Daoy (cell line): ENCODE results near the gene MROH2A. TPM values are rescaled to one million over a fixed set of nuclear protein-coding genes. Genes with fewer than 3 reads are reported as not detected.
"Not testable (repeated sequence)": the region's sequence is repeated elsewhere in the genome, so short reads cannot be mapped to it uniquely, and the experiment has no call there.

Experiments used
- DNase-seq: peaks from one replicate; pipeline ENCODE4 v3.0.0-alpha.2; 2015; ENCODE audit warnings: low read depth
- total RNA-seq: library from RNA; depleted of rRNA; stranded (reverse); fragments of >200 nt; shearing (Covaris generic); gene quantifications from 2 replicates; pipeline ENCODE4 v1.2.3, GENCODE V29; 2014; rRNA removed

The MROH2A gene
- total RNA-seq = 0.21 and 0.80 TPM in 2 replicates

DNA sequence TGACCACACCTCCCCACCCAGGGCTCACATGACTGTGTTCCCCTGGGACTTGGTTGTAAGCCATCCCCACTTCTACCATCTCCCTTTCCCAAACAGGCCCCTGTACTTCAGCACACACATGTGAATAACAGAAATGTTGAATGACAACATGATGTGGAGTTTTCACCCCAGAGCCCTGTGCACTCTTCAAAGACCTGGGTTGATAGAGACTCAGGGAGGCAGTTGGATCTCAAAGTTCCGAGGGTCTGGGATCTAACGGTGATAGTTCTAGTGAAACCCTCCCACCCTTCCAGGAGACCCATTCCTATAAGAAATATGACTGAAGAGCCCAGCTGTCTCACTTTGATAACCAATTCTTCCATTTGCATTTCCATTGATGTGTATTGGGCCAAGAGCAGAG, at the start of gene MROH2A:
TSS of gene MROH2A (plus strand) at position 301 of the 400 bp plus-strand sequence. CDS start 1,029 bp downstream, outside the sequence.
- no peak for DNase-seq

- DNase-seq = no peak
Measured at GRCh38 chr2:233728723-233729301, 49.3 kb upstream of the MROH2A start, which contains the start of gene UGT1A3. Gene UGT1A3, plus strand, starts transcription at chr2:233729042. Its CDS starts 85 bp downstream, at chr2:233729127.

DNA sequence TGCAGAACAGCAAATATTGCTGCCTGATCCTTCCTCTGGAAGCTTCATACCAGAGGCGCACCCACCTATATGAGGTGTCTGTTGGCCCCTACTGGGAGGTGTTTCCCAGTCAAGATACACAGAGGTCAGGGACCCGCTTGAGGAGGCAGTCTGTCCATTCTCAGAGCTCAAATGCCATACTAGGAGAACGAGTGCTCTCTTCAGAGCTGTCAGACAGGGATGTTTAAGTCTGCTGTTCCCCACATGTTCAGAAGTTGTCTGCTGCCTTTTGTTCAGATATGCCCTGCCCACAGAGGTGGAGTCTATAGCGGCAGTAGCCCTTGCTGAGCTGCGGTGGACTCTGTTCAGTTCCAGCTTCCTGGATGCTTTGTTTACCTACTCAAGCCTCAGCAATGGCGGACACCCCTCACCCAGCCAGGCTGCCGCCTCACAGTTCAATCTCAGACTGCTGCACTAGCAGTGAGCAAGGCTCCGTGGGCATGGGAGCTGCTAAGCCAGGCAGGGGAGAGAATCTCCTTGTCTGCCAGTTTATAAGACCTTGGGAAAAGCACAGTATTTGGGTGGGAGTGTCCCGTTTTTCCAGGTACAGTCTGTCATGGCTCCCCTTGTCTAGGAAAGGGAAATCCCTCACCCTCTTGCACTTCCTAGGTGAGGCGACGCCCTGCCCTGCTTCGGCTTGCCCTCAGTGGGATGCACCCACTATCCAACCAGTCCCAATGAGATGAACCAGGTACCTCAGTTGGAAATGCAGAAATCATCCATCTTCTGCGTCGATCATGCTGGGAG, 41.1 kb upstream of the MROH2A start:
- DNase-seq = not testable (repeated sequence)

- no peak for DNase-seq
Measured at GRCh38 chr2:233740870-233741269, 37.3 kb upstream of the MROH2A start.

DNA sequence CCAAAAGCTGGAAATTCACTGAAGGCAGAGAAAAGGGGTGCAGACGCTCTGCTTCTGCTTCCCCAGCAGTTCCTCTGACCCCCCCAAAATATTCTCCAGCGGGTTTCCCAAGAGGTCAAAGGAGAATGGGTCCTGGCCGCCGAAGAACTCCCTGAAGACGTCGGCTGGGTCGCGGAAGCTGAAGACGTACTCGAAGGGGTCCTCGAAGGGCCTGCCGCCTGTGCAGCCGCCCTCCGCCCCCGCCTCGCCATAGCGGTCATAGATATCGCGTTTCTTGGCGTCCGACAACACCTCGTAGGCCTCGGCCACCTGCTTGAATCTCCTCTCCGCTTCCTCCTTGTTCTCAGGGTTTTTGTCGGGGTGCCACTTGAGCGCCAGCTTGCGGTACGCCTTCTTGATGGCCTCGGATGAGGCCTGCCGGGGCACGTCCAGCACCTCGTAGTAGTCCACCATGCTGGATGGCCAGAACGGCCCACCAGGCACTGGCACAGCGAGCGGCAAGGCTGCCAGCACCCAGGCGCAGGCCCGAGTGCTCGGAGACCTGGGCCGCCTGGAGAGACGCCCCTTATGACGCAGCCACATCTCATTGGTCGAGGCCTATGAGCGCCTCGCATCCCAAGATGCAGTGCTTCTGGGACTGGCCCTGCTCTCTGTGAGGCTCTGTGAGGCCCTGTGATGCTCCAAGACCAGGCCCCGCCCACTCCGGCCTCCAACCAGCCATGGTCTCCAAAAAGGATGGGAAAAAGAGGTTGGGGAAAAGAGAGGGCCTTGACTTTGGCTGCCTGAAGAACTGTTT, 34.5 kb upstream of the MROH2A start:
- DNase-seq = no peak

DNA sequence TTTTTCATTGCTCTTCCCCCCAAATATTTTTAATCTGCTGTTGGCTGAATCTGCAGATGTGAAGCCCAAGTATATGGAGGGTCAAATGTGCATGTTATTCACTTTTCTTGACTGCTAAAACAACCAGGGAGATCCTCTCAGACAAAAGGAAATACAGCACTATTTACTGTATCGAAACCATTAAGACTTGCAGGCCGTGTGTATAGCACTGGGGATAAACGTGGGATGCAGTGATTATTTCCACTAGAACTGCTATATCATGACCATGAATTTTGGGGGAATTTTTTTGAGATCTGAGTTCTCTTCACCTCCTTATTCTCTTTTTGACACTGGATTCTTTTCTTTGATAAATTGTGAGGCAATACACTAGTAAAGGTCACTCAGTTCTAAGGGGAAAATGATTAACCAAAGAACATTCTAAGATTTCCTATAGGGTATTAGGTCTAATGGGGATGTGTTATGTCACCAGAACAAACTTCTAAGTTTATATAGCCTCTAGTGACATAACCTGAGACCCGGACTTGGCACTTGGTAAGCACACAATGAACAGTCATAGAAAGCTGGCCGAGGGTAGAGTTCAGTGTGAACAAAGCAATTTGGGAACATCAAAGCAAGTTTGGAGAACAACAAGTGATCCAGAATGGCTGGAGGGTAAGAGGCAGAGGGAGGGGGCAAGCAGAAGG, 32.9 kb upstream of the MROH2A start:
- DNase-seq = no peak

GRCh38 chr2:233745838-233746237, 32.3 kb upstream of the MROH2A start:
- DNase-seq = not testable (repeated sequence)

DNA sequence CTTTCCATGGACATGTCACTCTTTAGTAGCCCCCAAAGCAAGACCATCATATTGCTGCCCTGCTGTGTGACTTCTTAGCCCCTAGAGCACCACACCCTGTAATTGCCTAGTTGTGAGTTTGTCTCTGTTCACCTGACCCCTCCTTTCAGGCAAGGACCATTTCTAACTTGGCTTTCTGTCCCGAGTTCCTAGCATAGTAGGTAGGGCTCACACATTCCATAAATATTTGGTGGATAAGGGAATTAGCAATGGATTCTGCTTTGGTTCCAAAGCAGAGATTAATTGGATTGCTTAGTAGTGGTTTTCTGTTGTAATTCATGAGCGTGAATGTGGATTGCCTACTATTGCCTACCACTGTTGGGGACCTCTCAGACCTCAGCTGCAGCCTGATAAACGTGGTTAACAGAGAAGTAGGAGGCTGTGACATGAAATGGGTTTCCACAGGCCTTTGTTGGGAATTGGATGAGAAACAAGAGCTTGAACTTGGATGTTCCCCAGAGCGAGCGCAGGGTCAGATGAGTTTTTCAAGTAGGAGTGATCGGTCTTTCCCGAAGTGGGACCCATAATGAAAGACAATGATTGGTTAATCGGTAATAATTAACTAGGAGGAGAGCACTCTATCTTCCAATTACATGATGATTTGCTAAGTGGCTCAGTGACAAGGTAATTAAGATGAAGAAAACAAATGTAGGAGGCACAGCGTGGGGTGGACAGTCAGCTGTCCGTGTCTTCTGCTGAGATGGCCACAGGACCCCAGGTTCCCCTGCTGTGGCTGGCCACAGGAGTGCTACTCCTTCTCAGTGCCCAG, 31.5 kb upstream of the MROH2A start:
- no peak for DNase-seq

DNA sequence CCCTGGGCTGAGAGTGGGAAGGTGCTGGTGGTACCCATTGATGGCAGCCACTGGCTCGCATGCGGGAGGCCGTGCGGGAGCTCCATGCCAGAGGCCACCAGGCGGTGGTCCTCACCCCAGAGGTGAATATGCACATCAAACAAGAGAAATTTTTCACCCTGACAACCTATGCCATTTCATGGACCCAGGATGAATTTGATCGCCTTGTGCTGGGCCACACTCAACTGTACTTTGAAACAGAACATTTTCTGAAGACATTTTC, 30.9 kb upstream of the MROH2A start:
- DNase-seq = no peak

GRCh38 chr2:233750689-233751088, 27.4 kb upstream of the MROH2A start:
- not testable (repeated sequence) for DNase-seq

DNA sequence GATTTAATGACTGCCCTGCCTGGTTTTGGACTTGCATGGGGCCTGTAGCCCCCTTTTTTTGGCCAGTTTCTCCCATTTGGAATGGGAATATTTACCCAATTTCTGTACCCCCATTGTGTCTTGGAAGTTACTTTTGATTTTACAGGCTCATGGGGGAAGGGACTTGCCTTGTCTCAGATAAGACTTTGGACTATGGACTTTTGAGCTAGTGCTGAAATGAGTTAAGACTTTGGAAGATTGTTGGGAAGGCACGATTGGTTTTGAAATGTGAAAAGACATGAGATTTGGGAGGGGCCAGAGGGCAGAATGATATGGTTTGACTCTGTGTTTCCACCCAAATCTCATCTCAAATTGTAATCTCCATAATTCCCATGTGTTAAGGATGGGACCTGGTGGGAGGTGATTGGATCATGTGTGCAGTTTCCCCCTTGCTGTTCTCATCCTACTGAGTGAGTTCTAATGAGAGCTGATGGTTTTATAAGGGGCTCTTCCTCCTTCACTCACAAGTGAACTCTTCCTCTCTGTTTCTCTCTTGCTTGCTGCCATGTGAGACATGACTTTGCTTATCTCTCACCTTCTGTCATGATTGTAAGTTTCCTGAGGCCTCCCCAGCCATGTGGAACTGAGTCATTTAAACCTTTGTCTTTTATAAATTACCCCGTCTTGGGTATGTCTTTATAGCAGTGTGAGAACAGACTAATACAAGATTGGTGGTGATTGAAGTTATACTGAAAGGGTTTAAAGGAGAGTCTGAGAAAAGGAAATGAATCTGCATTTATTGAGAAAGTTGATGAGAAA, 26.7 kb upstream of the MROH2A start:
- not testable (repeated sequence) for DNase-seq

DNA sequence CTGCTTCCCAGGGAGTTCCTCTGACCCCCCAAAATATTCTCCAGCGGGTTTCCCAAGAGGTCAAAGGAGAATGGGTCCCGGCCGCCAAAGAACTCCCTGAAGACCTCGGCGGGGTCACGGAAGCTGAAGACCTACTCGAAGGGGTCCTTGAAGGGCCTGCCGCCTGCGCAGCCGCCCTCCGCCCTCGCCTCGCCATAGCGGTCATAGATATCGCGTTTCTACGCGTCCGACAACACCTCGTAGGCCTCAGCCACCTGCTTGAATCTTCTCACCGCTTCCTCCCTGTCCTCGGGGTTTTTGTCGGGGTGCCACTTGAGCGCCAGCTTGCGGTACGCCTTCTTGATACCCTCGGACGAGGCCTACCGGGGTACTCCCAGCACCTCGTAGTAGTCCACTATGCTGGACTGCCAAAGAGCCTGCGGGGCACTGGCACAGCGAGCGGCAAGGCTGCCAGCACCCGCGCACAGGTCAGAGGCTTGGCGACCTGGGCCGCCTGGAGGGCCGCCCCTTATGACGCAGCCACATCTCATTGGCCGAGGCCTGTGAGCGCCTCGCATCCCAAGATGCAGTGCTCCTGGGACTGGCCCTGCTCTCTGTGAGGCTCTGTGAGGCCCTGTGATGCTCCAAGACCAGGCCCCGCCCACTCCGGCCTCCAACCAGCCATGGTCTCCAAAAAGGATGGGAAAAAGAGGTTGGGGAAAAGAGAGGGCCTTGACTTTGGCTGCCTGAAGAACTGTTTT, 23.1 kb upstream of the MROH2A start:
- DNase-seq = no peak

DNA sequence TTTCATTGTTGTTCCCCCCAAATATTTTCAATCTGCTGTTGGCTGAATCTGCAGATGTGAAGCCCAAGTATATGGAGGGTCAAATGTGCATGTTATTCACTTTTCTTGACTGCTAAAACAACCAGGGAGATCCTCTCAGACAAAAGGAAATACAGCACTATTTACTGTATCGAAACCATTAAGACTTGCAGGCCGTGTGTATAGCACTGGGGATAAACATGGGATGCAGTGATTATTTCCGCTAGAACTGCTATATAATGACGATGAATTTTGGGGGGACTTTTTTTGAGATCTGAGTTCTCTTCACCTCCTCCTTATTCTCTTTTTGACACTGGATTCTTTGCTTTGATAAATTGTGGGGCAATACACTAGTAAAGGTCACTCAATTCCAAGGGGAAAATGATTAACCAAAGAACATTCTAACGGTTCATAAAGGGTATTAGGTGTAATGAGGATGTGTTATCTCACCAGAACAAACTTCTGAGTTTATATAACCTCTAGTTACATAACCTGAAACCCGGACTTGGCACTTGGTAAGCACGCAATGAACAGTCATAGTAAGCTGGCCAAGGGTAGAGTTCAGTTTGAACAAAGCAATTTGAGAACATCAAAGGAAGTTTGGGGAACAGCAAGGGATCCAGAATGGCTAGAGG, 21.6 kb upstream of the MROH2A start:
- DNase-seq = peak; percentile 47

DNA sequence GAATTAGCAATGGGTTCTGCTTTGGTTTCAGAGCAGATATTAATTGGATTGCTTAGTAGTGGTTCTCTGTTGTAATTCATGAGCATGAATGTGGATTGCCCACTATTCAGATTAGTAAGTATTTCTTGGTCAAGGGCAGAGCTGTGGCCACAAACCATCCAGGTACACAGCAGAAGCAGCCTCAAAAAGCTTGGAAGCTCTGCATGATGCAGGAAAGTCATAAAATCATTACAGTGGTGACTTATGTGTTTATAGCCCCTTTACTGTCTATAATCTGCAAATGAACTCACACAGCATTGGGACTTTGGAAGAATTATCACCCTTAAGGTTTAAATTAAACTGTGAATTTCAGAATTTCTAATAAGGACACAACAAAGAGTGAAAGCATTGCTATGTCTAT, 20.0 kb upstream of the MROH2A start:
- no peak for DNase-seq

DNA sequence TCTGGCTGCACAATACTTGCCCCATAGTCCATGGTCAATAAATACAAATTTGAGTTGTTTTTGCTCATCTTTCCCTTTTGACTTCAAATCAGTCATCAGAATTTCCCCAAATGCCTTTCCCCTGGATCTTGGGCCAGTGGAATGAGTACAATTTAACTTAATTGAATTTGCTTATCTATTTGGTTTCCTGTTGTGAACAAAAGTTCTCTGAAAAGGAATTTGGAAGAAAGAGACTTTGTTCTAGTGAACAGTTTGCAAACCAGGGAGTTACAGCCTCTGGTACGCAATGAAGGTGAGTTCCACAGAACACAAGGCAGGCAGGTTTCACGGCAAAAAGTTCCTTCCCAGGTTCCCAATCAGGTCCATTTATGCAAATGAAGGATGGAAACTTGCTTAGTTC, 19.3 kb upstream of the MROH2A start:
- DNase-seq = no peak

GRCh38 chr2:233760043-233760442, 18.1 kb upstream of the MROH2A start, which contains the start of gene UGT1A1:
Gene UGT1A1, plus strand, starts transcription at chr2:233760270. Its CDS starts 18 bp downstream, at chr2:233760288.
- DNase-seq = no peak

DNA sequence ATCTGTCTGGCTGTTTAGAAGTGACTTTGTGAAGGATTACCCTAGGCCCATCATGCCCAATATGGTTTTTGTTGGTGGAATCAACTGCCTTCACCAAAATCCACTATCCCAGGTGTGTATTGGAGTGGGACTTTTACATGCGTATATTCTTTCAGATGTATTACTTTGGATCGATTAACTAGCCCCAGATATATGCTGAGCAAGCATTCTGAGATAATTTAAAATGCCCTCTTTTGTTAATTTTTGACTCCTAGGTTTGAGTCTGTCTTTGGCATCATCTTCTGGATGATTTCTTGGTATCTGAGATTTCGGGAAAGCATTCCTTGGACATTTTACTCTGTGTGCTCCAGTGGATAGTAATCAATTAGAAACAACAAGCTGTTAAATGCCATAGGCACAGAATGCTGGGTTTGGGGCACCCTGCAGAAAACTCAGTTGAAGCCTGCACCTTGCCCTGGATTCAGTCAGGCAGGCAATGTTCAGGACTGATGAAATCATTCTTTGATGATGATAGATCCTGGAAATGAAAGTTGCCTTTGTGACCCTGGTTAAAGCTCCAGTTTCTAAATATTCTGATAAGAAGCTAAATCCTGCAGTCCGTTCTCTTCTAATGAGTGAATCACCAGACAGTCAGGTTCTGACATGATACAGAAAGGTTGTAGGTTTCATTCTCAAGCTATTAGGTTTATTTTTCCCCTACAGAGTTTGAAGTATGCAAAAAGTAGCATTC, 16.9 kb upstream of the MROH2A start:
- peak; percentile 57 for DNase-seq

DNA sequence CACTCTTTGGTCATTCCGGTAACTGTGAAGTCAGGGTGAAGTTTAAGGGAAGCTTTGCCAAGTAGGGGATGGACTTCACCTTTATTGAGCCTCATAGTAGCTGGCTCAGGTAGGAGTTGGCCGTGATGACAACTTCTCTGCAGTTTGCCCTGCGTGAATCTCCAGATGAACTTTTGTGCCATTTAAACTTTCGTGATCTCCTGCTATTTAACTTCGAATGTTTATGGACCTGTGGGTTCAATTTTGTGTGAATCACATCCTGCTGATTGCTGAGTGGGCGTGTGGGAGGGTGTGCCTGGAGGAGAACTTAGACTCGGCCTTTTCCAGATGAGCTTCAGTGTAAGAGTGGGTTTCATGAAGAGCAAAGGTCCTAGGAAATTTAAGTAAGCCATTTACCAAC, 13.9 kb upstream of the MROH2A start:
- DNase-seq = peak; percentile 92
